Stimulated activated CD8-positive, alpha-beta memory T cell treated with anti-CD3 and anti-CD28 coated beads, Interleukin-7, amount 100 ng/mL, for 4 hours (primary cell): ENCODE results near the gene ZNF483.
"Not testable (repeated sequence)": the region's sequence is repeated elsewhere in the genome, so short reads cannot be mapped to it uniquely, and the experiment has no call there.

Source experiments
- DNase-seq, 2 donors: peaks; one replicate each; pipeline ENCODE4 v3.0.0-alpha.2; 2020; ENCODE audit warnings: low read depth in 2 of 2

The ZNF483 gene

GRCh38 chr9:111525056-111525977, at the start of gene ZNF483:
TSS of gene ZNF483 (plus strand) at chr9:111525179. CDS start at chr9:111527396, 2,217 bp downstream.
- DNase-seq = peak; percentile 65 to 66

GRCh38 chr9:111475195-111475594, 49.8 kb upstream of the ZNF483 start:
- no peak for DNase-seq

GRCh38 chr9:111477677-111478076, 47.3 kb upstream of the ZNF483 start:
- no peak for DNase-seq

GRCh38 chr9:111481885-111482636, 42.9 kb upstream of the ZNF483 start:
- no peak for DNase-seq

- peak; percentile 27 to 58 for DNase-seq
Measured at GRCh38 chr9:111482694-111483438, 42.1 kb upstream of the ZNF483 start.

GRCh38 chr9:111483439-111483857, 41.5 kb upstream of the ZNF483 start:
- DNase-seq = peak; percentile 11 to 54

- DNase-seq = peak; percentile 39 to 70
Measured at GRCh38 chr9:111483858-111484571, 41.0 kb upstream of the ZNF483 start, which contains the start of gene ECPAS. TSS of gene ECPAS (minus strand) at chr9:111484383. CDS start at chr9:111472918, 11,465 bp downstream.

- DNase-seq = no peak
Measured at GRCh38 chr9:111484572-111484894, 40.4 kb upstream of the ZNF483 start.

- not testable (repeated sequence) for DNase-seq
Measured at GRCh38 chr9:111497196-111497595, 27.8 kb upstream of the ZNF483 start.

GRCh38 chr9:111501005-111501562, 23.9 kb upstream of the ZNF483 start:
- no peak for DNase-seq

- no peak for DNase-seq
Measured at GRCh38 chr9:111501648-111502047, 23.3 kb upstream of the ZNF483 start.

GRCh38 chr9:111502506-111502905, 22.5 kb upstream of the ZNF483 start:
- DNase-seq = no peak

GRCh38 chr9:111511581-111511980, 13.4 kb upstream of the ZNF483 start:
- not testable (repeated sequence) for DNase-seq

GRCh38 chr9:111514967-111515366, 10.0 kb upstream of the ZNF483 start:
- DNase-seq = no peak

GRCh38 chr9:111516061-111516465, 8.9 kb upstream of the ZNF483 start:
- DNase-seq = no peak

GRCh38 chr9:111524731-111525055, 286 bp upstream of the ZNF483 start:
- DNase-seq = no peak

GRCh38 chr9:111527347-111527746, 2.4 kb downstream of the ZNF483 start:
- DNase-seq = no peak

- DNase-seq = no peak
Measured at GRCh38 chr9:111529787-111530186, 4.8 kb downstream of the ZNF483 start.

GRCh38 chr9:111531716-111532115, 6.7 kb downstream of the ZNF483 start:
- DNase-seq = no peak

- no peak for DNase-seq
Measured at GRCh38 chr9:111533099-111533790, 8.3 kb downstream of the ZNF483 start.
